SKM-1 (cell line): ENCODE measurements around the gene RABIF.
A peak's percentile ranks its signal among the peaks of the same experiment; 100 is the strongest.

Source experiments
- DNase-seq: peaks from one replicate; lab custom pipeline; 2025; ENCODE audit not compliant: unreplicated experiment; lab: John Stamatoyannopoulos, UW

The RABIF gene

GRCh38 chr1:202873026-202873425 lies 15.9 kb downstream of the RABIF start:
- no peak for DNase-seq

GRCh38 chr1:202871367-202871766 lies 17.6 kb downstream of the RABIF start:
- no peak for DNase-seq

GRCh38 chr1:202862679-202863560 lies 26.0 kb downstream of the RABIF start:
- no peak for DNase-seq

- DNase-seq: peak; percentile 62
These were observed 27.4 kb downstream of the RABIF start for GRCh38 chr1:202861420-202862132.

DNA sequence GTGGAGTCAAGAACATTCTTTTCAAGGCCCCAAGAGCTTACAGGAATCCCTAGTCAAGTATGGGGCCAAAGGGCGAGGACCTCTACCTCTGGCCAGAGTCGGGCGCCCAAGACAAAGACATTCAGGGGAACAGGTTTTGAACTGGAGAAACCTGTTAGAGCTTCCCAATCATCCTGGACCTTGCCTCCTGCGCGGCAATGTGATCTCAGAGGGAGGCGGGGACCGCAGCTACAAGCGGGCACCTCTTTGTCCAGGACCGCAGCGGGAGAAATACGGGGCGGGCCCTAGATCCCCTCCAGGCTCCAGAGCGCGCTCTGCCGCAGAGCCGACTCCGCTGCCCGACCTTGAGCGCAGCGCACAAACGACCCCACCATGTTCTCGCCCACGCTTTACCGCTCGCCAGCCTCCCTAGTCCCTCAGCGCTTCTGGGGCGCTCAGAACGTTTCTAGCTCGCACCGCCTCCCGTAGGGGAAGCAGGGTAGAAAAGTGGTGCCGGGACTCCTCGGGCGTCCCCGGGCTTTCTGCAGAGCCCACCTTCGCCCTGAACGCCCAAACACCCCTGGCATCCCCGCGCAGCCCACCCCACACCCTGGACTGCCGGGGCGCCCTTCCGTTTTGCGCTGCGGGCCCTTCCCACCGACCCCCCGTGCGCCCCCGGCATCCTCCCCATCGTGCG lies 28.1 kb downstream of the RABIF start:
- DNase-seq: no peak

- DNase-seq: no peak
These were observed 30.0 kb downstream of the RABIF start for GRCh38 chr1:202858789-202859414.

GRCh38 chr1:202858331-202858730 lies 30.6 kb downstream of the RABIF start:
- peak; percentile 85 for DNase-seq

DNA sequence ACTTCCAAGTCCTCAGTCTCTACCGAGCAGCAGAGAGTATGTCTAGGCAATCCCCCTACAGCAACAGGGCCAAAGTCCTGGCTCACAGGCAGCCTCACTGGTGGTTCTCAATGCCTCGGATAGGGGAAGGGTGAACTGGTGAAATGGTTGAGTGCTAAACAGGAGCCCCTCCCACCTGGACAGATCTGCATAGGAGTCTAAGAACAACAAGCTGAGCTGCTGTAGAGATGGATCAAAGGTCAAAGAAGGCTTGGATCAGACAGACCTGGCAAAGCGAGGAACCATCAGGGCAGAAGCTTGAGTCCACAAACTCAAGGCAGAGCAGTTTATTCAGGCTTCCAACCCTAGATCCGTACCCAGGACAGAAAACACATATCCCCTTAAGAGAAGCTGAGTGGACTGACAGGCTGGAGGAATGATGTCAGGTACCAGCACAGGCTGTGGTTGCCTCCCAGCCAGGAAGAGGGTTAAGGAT lies 31.8 kb downstream of the RABIF start:
- DNase-seq: no peak

DNA sequence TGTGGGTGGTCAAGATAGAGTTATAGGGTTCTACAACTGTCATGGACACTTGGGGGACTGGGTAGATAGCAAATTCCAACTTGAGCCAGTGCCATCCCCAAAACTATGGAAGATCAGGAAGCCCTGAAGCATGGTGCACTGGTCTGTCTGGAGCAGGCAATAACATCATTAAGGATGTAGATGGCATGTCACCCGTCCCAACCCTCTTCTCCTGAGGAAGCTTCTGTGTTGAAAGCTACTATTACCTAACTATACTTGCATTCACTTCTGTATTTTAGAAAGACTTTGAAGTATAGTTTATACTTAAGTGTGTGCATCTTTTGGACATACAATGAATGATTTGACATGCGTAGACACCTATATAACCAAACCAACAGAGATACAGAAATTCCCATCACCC lies 32.9 kb downstream of the RABIF start:
- peak; percentile 83 for DNase-seq

GRCh38 chr1:202854787-202855186 lies 34.2 kb downstream of the RABIF start:
- DNase-seq: no peak

DNA sequence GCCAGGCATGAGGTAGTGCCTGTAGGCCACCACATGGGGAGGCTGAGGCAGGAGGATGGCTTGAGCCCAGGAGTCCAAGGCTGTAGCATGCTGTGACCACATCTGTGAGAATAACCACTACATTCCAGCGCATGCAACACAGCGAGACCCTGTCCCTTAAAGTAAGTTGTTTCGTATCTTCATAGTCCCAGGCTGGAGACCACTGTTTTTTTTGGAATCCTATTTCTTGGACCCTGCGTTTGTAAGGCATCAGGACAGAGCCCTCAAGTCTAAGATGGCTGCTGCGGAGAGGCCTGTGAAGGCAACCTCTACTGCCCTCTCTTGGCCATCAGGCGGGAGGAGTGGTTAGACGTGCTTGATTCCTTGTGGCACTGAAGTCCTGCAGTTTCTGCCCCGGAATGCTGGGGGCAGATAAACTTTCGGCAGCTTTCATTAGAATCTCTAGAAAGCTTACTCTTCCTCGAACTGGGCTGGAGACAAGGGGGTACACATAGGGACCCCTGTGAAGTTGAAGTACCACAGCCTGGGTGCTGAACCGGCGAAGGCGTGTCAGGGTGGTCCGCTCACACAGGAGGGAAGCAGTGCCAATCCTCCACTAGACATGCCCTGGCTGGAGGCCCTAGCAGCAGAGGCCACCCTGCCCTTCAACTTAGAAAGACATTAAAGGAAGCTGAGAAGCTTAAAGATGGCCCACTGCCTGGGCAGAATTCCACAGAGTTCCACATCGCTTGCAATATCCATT lies 36.6 kb downstream of the RABIF start:
- DNase-seq: no peak

GRCh38 chr1:202850593-202851362 lies 38.2 kb downstream of the RABIF start:
- no peak for DNase-seq

DNA sequence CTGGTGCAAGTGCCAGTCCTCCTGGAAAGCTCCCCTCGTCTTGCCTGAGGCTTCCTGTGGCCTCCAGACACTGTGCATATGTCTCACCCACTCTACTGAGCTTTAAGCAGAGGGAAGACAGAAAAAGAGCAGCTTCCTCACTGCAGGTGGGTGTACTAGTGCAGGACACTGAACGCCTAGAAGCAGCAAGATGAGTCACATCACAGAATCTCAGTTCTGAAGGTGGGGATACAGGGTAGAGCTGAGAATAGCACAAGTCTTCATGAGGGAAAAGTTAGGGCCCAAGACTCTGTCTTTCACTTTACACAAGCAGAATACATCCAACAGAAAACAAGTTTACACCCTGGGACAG lies 40.8 kb downstream of the RABIF start:
- no peak for DNase-seq

GRCh38 chr1:202844935-202845334 lies 44.0 kb downstream of the RABIF start:
- no peak for DNase-seq

DNA sequence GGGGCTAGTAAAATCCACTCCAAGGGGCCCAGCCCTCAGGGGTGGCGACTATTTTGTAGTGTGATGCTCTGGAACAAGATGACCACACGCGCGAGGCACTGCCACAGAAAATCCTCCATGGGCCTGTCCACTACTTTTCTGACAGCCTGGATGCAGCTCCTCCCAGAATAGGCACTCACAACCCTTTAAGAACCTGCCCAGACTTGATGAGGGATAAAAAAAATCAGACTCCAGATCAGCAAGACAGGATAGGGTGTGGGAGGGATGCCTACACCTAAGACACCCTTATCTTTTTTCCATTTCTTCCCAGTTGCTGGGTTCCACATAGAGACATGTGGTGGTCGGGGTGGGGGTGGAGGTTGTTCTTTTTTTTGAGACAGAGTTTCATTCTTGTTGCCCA lies 44.7 kb downstream of the RABIF start:
- no peak for DNase-seq

DNA sequence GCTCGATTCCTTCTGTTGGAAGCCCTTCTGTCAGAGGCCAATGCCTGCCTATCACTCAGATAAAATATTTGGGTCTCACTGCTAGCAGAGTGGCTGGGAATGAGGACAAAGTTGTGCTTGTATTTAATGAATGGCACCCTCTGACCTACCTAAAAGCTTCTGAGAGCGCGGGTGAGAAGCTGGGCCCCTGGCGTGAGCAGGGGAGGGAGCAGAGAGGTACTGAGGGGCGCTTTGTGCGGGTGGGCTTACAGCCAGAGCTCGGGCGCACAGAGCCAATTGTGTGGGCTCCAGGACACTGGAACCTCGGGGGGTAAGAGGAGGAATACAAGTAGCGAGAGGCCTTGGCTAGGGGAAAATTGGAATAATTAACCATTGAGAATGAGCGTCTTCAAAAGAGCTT lies 45.9 kb downstream of the RABIF start:
- no peak for DNase-seq

DNA sequence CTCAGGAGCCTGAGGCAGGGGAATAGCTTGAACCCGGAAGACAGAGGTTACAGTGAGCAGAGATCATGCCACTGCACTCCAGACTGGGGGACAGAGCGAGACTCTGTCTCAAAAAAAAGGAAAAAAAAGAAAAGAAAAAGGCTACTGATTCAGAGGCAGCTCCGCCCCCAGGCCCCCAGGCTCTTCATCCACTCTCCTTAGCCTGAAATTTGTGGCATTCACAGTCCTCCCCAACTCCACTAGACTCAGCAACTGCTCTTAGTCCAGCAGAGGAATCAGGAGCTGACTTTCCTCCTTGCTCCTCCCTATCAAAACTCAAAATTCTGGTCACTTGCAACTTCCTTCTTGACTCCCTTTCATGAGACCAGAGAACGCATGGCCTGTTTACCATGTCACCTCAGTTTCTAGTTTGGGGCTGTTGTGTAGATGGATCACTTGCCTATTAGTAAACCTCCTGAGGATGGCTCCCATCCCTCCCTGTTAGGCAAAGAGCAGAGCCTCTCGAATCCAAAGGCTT lies 51.1 kb downstream of the RABIF start:
- no peak for DNase-seq

DNA sequence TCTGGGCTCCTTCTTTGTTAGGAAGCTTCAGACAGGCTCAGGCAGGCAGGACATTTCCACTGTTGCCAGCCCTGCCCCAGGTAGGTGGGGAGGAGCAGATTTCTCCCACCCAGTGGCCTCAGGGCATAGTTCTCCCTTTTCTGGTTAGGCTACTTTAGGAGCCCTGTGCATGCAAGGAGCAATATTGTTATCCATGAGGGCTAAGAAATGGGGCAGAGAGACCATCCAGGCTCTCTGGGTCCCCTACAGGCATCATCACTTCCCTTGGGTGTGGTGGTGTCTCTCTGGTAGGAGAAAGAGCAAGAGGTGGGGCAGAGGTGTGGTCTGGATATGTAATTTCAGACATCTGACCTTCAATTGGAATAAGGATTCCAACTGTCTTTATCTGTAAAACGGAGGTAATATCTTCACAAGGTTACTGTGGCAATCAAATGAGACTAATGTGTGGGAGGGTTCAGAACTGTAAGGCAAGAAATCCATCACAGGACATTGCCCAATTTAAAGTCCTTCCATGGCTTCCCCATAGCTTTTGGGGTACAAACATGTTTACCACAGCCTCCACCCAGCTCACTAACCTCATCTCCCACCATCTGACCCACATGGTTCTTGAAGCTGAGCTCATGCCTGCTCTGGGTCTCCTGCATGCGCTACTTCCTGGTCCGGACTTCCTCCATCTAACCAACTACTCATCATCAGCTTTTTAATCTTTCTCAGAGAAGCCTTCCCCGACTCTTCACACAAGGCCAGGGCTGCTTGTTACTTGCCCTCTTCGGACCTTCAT lies 52.1 kb downstream of the RABIF start:
- peak; percentile 46 for DNase-seq

DNA sequence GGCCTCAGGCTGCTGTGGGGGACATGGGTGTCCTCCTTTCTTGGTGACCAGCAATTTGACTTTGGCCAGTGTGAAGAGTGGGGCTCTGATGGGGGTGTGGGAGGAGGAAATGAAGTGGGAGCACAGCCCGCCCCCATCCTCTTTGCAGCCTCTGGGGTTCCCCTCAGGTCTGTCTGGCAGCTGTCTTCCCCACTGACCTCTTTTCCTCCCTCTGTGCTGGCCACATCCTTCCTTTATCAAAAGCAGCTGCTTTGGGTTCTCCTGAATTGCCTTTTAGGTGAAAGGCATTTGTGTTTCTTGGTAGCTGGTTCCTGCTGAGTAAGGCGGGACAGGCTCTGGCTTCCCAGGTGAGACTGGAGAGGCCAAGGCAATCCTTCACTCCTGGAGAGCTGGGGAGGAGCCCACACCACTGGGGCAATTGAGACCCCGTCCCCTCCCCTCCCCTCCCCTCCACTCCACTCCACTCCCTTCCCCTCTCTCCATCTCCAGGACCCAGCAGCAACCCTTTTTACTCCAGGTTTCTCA lies 53.3 kb downstream of the RABIF start:
- no peak for DNase-seq
